ENCODE measurements around the gene PNPLA8. TPM values are rescaled to one million over a fixed set of nuclear protein-coding genes. Genes with fewer than 3 reads are reported as not detected.

Gene PNPLA8
- total and polyA plus RNA-seq, 4 donors: 14.7 to 30.3 (median 23.0) TPM

GRCh38 chr7:108451296-108451848, 74.6 kb downstream of the PNPLA8 start:
- peaks cover 0 to 7% (median 0%) of the 10 kb centered on the region in 4 donors for H3K27me3 ChIP-seq (ENCODE audit: control insufficient read depth in 4 of 4, insufficient read depth in 4 of 4, low read length in 3 of 4)
- H3K4me1 ChIP-seq (ENCODE audit: control insufficient read depth in 4 of 4, insufficient read depth in 4 of 4, low read length in 3 of 4): peaks cover 3 to 16% (median 12%) of the 10 kb centered on the region in 4 donors
- no peak for TF ChIP-seq FOXA2 (IDR thresholded peaks at IDR 0.05)
- no peak for TF ChIP-seq HNF4G (IDR thresholded peaks at IDR 0.05)
- no peak for TF ChIP-seq YY1 (IDR thresholded peaks at IDR 0.05)
- TF ChIP-seq FOXA1 (IDR thresholded peaks at IDR 0.05): no peak
- no peak for TF ChIP-seq ATF3 (IDR thresholded peaks at IDR 0.05)
- no peak for TF ChIP-seq GABPA (IDR thresholded peaks at IDR 0.05 in 1 of 2, conservative IDR thresholded peaks at IDR 0.05 in 1 of 2)
- TF ChIP-seq JUND (IDR thresholded peaks at IDR 0.05): no peak
- TF ChIP-seq RAD21 (IDR thresholded peaks at IDR 0.05): no peak
- no peak overlapping the region for H3K4me3 ChIP-seq (ENCODE audit: low read depth in 1 of 3, low read length in 3 of 3)
- no peaks in the 10 kb centered on the region for H3K36me3 ChIP-seq (ENCODE audit: control insufficient read depth in 4 of 4, insufficient read depth in 3 of 4, low read depth in 1 of 4, low read length in 3 of 4)
- H3K27ac ChIP-seq (ENCODE audit: low read depth in 1 of 2, low read length in 2 of 2): no peak overlapping the region
- no peak for DNase-seq (ENCODE audit: low spot score)
- no peaks in the 10 kb centered on the region for H3K9me3 ChIP-seq (ENCODE audit: control insufficient read depth in 4 of 4, low read length in 3 of 4)
- no peak overlapping the region for H3K9ac ChIP-seq (ENCODE audit: low read depth in 1 of 2, low read length in 2 of 2)
- WGBS: 92% methylated on average over 2 of the region's 2 CpGs

GRCh38 chr7:108450160-108450559, 75.8 kb downstream of the PNPLA8 start:
- 79% methylated on average over 1 of the region's 1 CpG for WGBS
- DNase-seq (ENCODE audit: low spot score): no peak

GRCh38 chr7:108449521-108449920, 76.4 kb downstream of the PNPLA8 start:
- Histone ChIP-seq H3K4me3 (ENCODE audit: low read depth in 1 of 3, low read length in 3 of 3) (no peak overlapping the region), H3K9ac (ENCODE audit: low read depth in 1 of 2, low read length in 2 of 2) (no peak overlapping the region), H3K4me1 (ENCODE audit: control insufficient read depth in 4 of 4, insufficient read depth in 4 of 4, low read length in 3 of 4) (no peaks in the 10 kb centered on the region), H3K27ac (ENCODE audit: low read depth in 1 of 2, low read length in 2 of 2) (no peak overlapping the region), H3K9me3 (ENCODE audit: control insufficient read depth in 4 of 4, low read length in 3 of 4) (no peaks in the 10 kb centered on the region), H3K27me3 (ENCODE audit: control insufficient read depth in 4 of 4, insufficient read depth in 4 of 4, low read length in 3 of 4) (no peaks in the 10 kb centered on the region), H3K36me3 (ENCODE audit: control insufficient read depth in 4 of 4, insufficient read depth in 3 of 4, low read depth in 1 of 4, low read length in 3 of 4) (no peaks in the 10 kb centered on the region)
- no peak for TF ChIP-seq FOXA1 (IDR thresholded peaks at IDR 0.05)
- no peak for TF ChIP-seq CTCF (IDR thresholded peaks at IDR 0.05; ENCODE audit: low read depth, low read length, missing input control)
- no peak for TF ChIP-seq JUND (IDR thresholded peaks at IDR 0.05)
- TF ChIP-seq GABPA (IDR thresholded peaks at IDR 0.05 in 1 of 2, conservative IDR thresholded peaks at IDR 0.05 in 1 of 2): no peak
- no peak for TF ChIP-seq HNF4G (IDR thresholded peaks at IDR 0.05)
- TF ChIP-seq RXRA (IDR thresholded peaks at IDR 0.05): no peak
- no peak for DNase-seq (ENCODE audit: low spot score)

More at GRCh38 chr7:108450160-108450559, 75.8 kb downstream of the PNPLA8 start:
- Histone ChIP-seq H3K9ac (ENCODE audit: low read depth in 1 of 2, low read length in 2 of 2) (no peak overlapping the region), H3K4me1 (ENCODE audit: control insufficient read depth in 4 of 4, insufficient read depth in 4 of 4, low read length in 3 of 4) (peaks cover under 1 to 6% (median 4%) of the 10 kb centered on the region in 4 donors), H3K27ac (ENCODE audit: low read depth in 1 of 2, low read length in 2 of 2) (no peak overlapping the region), H3K4me3 (ENCODE audit: low read depth in 1 of 3, low read length in 3 of 3) (no peak overlapping the region), H3K27me3 (ENCODE audit: control insufficient read depth in 4 of 4, insufficient read depth in 4 of 4, low read length in 3 of 4) (no peaks in the 10 kb centered on the region), H3K9me3 (ENCODE audit: control insufficient read depth in 4 of 4, low read length in 3 of 4) (no peaks in the 10 kb centered on the region), H3K36me3 (ENCODE audit: control insufficient read depth in 4 of 4, insufficient read depth in 3 of 4, low read depth in 1 of 4, low read length in 3 of 4) (no peaks in the 10 kb centered on the region)
- no peak for TF ChIP-seq TAF1 (conservative IDR thresholded peaks at IDR 0.05)
- TF ChIP-seq JUND (IDR thresholded peaks at IDR 0.05): no peak
- no peak for TF ChIP-seq REST (IDR thresholded peaks at IDR 0.05)
- no peak for TF ChIP-seq NR2F2 (IDR thresholded peaks at IDR 0.05)
- no peak for TF ChIP-seq GABPA (IDR thresholded peaks at IDR 0.05 in 1 of 2, conservative IDR thresholded peaks at IDR 0.05 in 1 of 2)
